Measurements from ENCODE around the gene ATP5F1A. TPM values are rescaled to one million over a fixed set of nuclear protein-coding genes. Genes with fewer than 3 reads are reported as not detected.
"Not testable (repeated sequence)": the region's sequence is repeated elsewhere in the genome, so short reads cannot be mapped to it uniquely, and the experiment has no call there.

ATP5F1A gene
- total RNA-seq: 390 TPM
- 406 TPM for polyA plus RNA-seq

DNA sequence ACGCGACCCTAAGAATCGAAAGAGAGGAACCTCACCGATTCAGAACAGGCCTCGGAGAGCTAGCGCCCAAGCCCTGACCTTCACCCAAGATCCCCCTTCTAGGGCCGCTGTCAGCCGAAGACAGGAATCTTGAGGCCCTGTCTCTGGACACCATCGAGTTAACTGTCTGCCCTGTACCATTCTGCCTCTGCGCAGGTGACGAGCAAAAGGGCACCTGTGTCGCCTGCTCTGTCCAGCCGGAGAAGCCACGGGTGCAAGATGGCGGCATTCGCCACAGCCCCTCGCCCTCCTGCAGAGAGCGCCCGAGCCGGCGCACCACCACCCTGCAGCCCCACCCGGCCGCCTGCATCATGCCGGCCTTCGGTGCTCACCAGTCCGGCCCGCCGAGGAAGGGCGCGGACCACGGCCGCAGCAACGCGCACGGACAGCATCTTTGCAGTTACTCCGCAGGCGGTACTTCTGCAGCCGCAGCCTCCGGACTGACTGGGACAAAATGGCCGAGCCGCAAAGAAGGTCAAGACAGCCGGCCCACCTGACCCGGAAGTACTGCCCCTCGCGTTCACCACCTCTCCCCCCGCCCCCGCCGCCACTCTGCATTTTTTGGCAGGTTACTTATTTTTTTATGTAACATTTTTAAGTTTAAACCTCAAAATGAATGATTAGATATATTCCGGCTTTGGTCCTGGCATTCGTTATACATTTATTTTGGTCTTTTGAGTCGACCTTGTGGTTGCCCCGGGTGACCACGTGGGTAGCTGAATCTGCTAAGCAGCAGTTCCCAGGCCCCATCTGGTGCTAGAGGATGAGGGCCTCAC lies at the start of gene ATP5F1A:
TSS of gene ATP5F1A (minus strand) at position 496 of the 815 bp plus-strand sequence. CDS start at position 431, 65 bp downstream.
- Histone ChIP-seq H3K36me3 (ENCODE audit: insufficient read depth) (no peaks in the 10 kb centered on the region), H3K4me1 (ENCODE audit: insufficient read depth) (peaks cover 3% of the 10 kb centered on the region), H3K27ac (ENCODE audit: low read depth) (peak within 1 kb of the TSS; percentile 87), H3K4me3 (ENCODE audit: low read depth, low read length) (peak within 1 kb of the TSS; percentile 85)
- peak; percentile 82 for DNase-seq (ENCODE audit: extremely low spot score)
- under 1% methylated on average over 53 of the region's 53 CpGs for WGBS

GRCh38 chr18:46141199-46141598 lies 43.1 kb upstream of the ATP5F1A start:
- no peaks in the 10 kb centered on the region for H3K4me1 ChIP-seq (ENCODE audit: insufficient read depth)
- no peak overlapping the region for H3K4me3 ChIP-seq (ENCODE audit: low read depth, low read length)
- no peak for DNase-seq (ENCODE audit: extremely low spot score)
- no peak overlapping the region for H3K27ac ChIP-seq (ENCODE audit: low read depth)
- peaks cover 2% of the 10 kb centered on the region for H3K36me3 ChIP-seq (ENCODE audit: insufficient read depth)
- 97% methylated on average over 4 of the region's 4 CpGs for WGBS

DNA sequence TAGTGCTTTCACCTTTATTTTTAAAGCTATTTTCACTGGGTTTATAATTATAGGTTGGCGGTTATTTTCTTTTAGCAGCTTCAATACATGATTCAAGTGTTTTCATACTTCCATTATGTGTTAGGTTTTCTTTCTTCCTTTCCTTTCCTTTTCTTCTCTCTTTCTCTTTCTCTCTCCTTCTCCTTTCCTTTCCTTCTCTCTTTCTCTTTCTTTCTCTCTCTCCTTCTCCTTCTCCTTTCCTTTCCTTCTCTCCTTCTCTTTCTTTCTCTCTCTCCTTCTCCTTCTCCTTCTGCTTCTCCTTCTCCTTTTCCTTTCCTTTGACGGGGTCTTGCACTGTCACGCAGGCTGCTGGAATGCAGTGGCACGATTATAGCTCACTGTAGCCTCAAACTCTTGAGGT lies 42.1 kb upstream of the ATP5F1A start:
- 95% methylated on average over 4 of the region's 4 CpGs for WGBS
- Histone ChIP-seq H3K4me1 (ENCODE audit: insufficient read depth) (no peaks in the 10 kb centered on the region), H3K36me3 (ENCODE audit: insufficient read depth) (peaks cover 2% of the 10 kb centered on the region), H3K27ac (ENCODE audit: low read depth) (no peak overlapping the region), H3K4me3 (ENCODE audit: low read depth, low read length) (no peak overlapping the region)
- no peak for DNase-seq (ENCODE audit: extremely low spot score)

GRCh38 chr18:46134920-46135675 lies 37.0 kb upstream of the ATP5F1A start:
- Histone ChIP-seq H3K27ac (ENCODE audit: low read depth) (no peak overlapping the region), H3K4me3 (ENCODE audit: low read depth, low read length) (no peak overlapping the region), H3K36me3 (ENCODE audit: insufficient read depth) (no peaks in the 10 kb centered on the region), H3K4me1 (ENCODE audit: insufficient read depth) (no peaks in the 10 kb centered on the region)
- 69% methylated on average over 9 of the region's 9 CpGs for WGBS
- no peak for DNase-seq (ENCODE audit: extremely low spot score)

- H3K27ac ChIP-seq (ENCODE audit: low read depth): no peak overlapping the region
- no peak overlapping the region for H3K4me3 ChIP-seq (ENCODE audit: low read depth, low read length)
- no peaks in the 10 kb centered on the region for H3K4me1 ChIP-seq (ENCODE audit: insufficient read depth)
- 60% methylated on average over 3 of the region's 3 CpGs for WGBS
- peaks cover 5% of the 10 kb centered on the region for H3K36me3 ChIP-seq (ENCODE audit: insufficient read depth)
- no peak for DNase-seq (ENCODE audit: extremely low spot score)
Measured at GRCh38 chr18:46133534-46133933, 35.4 kb upstream of the ATP5F1A start.

DNA sequence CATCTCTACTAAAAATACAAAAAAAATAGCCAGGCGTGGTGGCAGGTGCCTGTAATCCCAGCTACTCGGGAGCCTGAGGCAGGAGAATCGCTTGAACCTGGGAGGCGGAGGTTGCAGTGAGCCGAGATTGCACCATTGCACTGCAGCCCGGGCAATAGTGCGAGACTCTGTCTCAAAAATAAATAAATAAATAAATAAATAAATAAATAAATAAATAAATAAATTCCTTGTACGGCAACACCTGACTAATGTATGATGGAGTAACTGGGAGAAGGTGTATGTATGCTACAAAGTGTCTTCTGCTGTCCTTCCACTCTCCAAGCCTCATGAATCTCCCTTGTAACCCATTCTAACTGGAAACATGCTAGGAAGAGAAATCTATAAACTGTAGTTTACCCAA lies 32.5 kb upstream of the ATP5F1A start:
- not testable (repeated sequence) for H3K4me1 ChIP-seq (ENCODE audit: insufficient read depth); DNase-seq (ENCODE audit: extremely low spot score); H3K27ac ChIP-seq (ENCODE audit: low read depth); H3K36me3 ChIP-seq (ENCODE audit: insufficient read depth); H3K4me3 ChIP-seq (ENCODE audit: low read depth, low read length)
- 91% methylated on average over 8 of the region's 8 CpGs for WGBS

DNA sequence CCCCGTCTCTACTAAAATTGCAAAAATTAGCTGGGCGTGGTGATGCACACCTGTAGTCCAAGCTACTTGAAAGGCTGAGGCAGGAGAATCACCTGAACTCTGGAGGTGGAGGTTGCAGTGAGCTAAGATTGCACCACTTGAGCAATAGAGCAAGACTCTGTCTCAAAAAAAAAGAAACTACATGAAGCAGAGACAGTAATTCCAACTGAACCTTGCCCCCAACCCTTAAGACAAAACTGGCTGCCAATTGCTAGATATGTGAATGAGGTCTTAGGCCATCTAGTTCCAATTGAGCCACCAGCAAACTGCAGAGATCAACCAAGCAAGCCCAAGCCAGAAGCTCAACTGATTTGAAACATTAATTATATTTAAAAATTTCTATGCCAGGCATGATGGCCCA lies 32.0 kb upstream of the ATP5F1A start:
- Histone ChIP-seq H3K36me3 (ENCODE audit: insufficient read depth) (peaks cover 7% of the 10 kb centered on the region), H3K4me3 (ENCODE audit: low read depth, low read length) (no peak overlapping the region), H3K4me1 (ENCODE audit: insufficient read depth) (no peaks in the 10 kb centered on the region), H3K27ac (ENCODE audit: low read depth) (no peak overlapping the region)
- DNase-seq (ENCODE audit: extremely low spot score): no peak
- 97% methylated on average over 2 of the region's 2 CpGs for WGBS

GRCh38 chr18:46126625-46127024 lies 28.5 kb upstream of the ATP5F1A start:
- H3K27ac ChIP-seq (ENCODE audit: low read depth); H3K4me1 ChIP-seq (ENCODE audit: insufficient read depth); H3K4me3 ChIP-seq (ENCODE audit: low read depth, low read length); DNase-seq (ENCODE audit: extremely low spot score); H3K36me3 ChIP-seq (ENCODE audit: insufficient read depth): not testable (repeated sequence)
- 97% methylated on average over 4 of the region's 4 CpGs for WGBS

GRCh38 chr18:46113751-46114150 lies 15.7 kb upstream of the ATP5F1A start:
- 88% methylated on average over 1 of the region's 1 CpG for WGBS
- H3K4me3 ChIP-seq (ENCODE audit: low read depth, low read length): no peak overlapping the region

GRCh38 chr18:46110406-46110805 lies 12.3 kb upstream of the ATP5F1A start:
- 98% methylated on average over 3 of the region's 3 CpGs for WGBS

More at GRCh38 chr18:46113751-46114150, 15.7 kb upstream of the ATP5F1A start:
- Histone ChIP-seq H3K36me3 (ENCODE audit: insufficient read depth) (peaks cover 3% of the 10 kb centered on the region), H3K27ac (ENCODE audit: low read depth) (no peak overlapping the region), H3K4me1 (ENCODE audit: insufficient read depth) (no peaks in the 10 kb centered on the region)
- DNase-seq (ENCODE audit: extremely low spot score): no peak

DNA sequence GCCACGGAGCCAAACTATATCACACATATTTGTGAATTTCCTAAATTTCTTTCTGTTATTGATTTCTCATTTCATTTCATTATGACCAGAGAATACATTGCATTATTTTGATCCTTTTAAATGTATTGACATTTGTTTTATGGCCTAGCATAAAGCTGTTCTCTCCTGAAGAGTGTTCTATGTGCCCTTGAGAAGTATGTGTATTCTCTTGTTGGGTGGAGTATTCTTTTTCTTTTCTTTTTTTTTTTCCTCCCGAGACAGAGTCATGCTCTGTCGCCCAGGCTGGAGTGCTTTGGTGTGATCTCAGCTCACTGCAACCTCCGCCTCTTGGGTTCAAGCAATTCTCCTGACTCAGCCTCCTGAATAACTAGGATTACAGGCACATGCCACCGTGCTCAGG lies 11.3 kb upstream of the ATP5F1A start:
- no peak for DNase-seq (ENCODE audit: extremely low spot score)
- Histone ChIP-seq H3K4me3 (ENCODE audit: low read depth, low read length) (no peak overlapping the region), H3K4me1 (ENCODE audit: insufficient read depth) (no peaks in the 10 kb centered on the region), H3K36me3 (ENCODE audit: insufficient read depth) (peaks cover 3% of the 10 kb centered on the region), H3K27ac (ENCODE audit: low read depth) (no peak overlapping the region)
- WGBS: 91% methylated on average over 5 of the region's 5 CpGs

More at GRCh38 chr18:46110406-46110805, 12.3 kb upstream of the ATP5F1A start:
- Histone ChIP-seq H3K4me1 (ENCODE audit: insufficient read depth) (no peaks in the 10 kb centered on the region), H3K27ac (ENCODE audit: low read depth) (no peak overlapping the region), H3K36me3 (ENCODE audit: insufficient read depth) (peaks cover 3% of the 10 kb centered on the region), H3K4me3 (ENCODE audit: low read depth, low read length) (no peak overlapping the region)
- no peak for DNase-seq (ENCODE audit: extremely low spot score)

GRCh38 chr18:46104128-46104911 lies 6.2 kb upstream of the ATP5F1A start, which contains the start of gene HAUS1:
TSS of gene HAUS1 (plus strand) at chr18:46104385. CDS start at chr18:46104412, 27 bp downstream.
- WGBS: under 1% methylated on average over 57 of the region's 57 CpGs
- peak; percentile 69 for DNase-seq (ENCODE audit: extremely low spot score)
- H3K36me3 ChIP-seq (ENCODE audit: insufficient read depth): no peaks in the 10 kb centered on the region

DNA sequence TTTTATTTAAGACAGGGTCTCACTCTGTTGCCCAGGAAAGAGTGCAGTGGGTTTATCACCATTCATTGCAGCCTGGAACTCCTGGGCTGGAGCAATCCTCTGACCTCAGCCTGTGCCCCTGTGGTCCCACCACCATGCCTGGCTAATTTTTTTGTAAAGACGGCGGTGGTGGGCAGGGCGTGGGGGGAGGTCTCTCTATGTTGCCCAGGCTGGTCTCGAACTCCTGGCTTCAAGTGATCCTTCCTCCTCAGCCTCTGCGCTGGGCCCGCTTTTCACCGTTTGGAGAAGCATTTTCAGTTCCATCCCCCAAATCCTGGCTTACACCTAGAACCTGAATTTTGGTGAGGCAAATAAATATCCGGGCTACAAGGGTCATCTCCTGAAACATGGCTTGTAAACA lies 1.4 kb upstream of the ATP5F1A start:
- no peak for DNase-seq (ENCODE audit: extremely low spot score)
- Histone ChIP-seq H3K4me3 (ENCODE audit: low read depth, low read length) (no peak overlapping the region), H3K36me3 (ENCODE audit: insufficient read depth) (no peaks in the 10 kb centered on the region), H3K4me1 (ENCODE audit: insufficient read depth) (peaks cover 3% of the 10 kb centered on the region), H3K27ac (ENCODE audit: low read depth) (no peak overlapping the region)
- 98% methylated on average over 8 of the region's 8 CpGs for WGBS

More at GRCh38 chr18:46104128-46104911, 6.2 kb upstream of the ATP5F1A start, which contains the start of gene HAUS1:
- Histone ChIP-seq H3K4me3 (ENCODE audit: low read depth, low read length) (peak within 1 kb of the TSS; percentile 68), H3K27ac (ENCODE audit: low read depth) (peak within 1 kb of the TSS; percentile 13), H3K4me1 (ENCODE audit: insufficient read depth) (no peaks in the 10 kb centered on the region)
